Neural cell (in vitro differentiated cells): ENCODE data around the gene LGALS14.

Source experiments
- CTCF ChIP-seq: fragments of 450-650 bp; IDR thresholded peaks from 2 replicates; pipeline ENCODE4 v1.5.1; 2014; ENCODE audit warnings: antibody characterized with exemption, mild to moderate bottlenecking, moderate library complexity; ENCODE audit not compliant: poor library complexity, severe bottlenecking
- REST ChIP-seq: IDR thresholded peaks from 2 replicates; pipeline ENCODE4 v1.6.1; 2012; ENCODE audit warnings: borderline replicate concordance

DNA sequence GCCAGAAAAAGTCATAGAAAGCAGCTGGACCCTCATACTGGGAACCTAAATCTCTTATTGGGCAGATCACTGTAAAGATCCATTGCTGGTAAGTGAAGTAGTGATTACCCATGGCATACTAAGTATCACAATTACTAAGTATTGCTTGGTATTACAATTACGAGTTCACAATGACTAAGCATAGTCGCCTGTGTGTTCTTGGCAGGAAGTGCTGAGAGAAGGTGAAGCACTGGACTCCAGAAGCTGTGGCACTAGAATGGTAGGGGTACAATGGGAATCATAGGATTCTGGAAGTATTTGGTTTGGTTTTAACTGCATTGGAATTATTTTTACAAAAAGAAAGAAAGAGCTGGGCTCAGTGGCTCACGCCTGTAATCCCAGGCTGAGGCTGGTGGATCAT lies 28.3 kb upstream of the LGALS14 start:
- TF ChIP-seq CTCF (no peak), REST (no peak)
